Nephron progenitor cell (in vitro differentiated cells): Measurements from ENCODE around the gene TNPO2.
"Not testable (repeated sequence)": the region's sequence is repeated elsewhere in the genome, so short reads cannot be mapped to it uniquely, and the experiment has no call there.

Experiments used
- DNase-seq: peaks from one replicate; pipeline ENCODE4 v3.0.0; 2021
- H3K27ac Mint-ChIP-seq: 2 replicates; pipeline ENCODE4 v1.8.0; 2021; ENCODE audit warnings: mild to moderate bottlenecking, moderate library complexity, mixed read lengths
- H3K27me3 Mint-ChIP-seq: 2 replicates; pipeline ENCODE4 v1.8.0; 2021; ENCODE audit warnings: mild to moderate bottlenecking, low read depth, mixed read lengths; ENCODE audit not compliant: poor library complexity
- H3K36me3 Mint-ChIP-seq: 2 replicates; pipeline ENCODE4 v1.8.0; 2021; ENCODE audit warnings: low read depth, mixed read lengths
- H3K4me1 Mint-ChIP-seq: 2 replicates; pipeline ENCODE4 v1.8.0; 2021; ENCODE audit warnings: mixed read lengths
- H3K4me3 Mint-ChIP-seq: 2 replicates; pipeline ENCODE4 v1.8.0; 2021; ENCODE audit warnings: mild to moderate bottlenecking, moderate library complexity, mixed read lengths
- H3K9me3 Mint-ChIP-seq: 2 replicates; pipeline ENCODE4 v1.8.0; 2021; ENCODE audit warnings: mild to moderate bottlenecking, moderate library complexity, mixed read lengths
- TF ChIP-seq, protein P1 (sequence below): fragments of 200-600 bp; sonication (generic); IDR thresholded peaks from 2 replicates; pipeline ENCODE4 v1.5.0; 2021; ENCODE audit warnings: antibody characterized with exemption

Gene TNPO2

GRCh38 chr19:12715929-12716328 lies 7.8 kb downstream of the TNPO2 start:
- Mint-ChIP-seq H3K9me3 (peaks cover 10% of the 10 kb centered on the region), H3K27ac (no peak overlapping the region), H3K27me3 (no peaks in the 10 kb centered on the region), H3K4me3 (no peak overlapping the region), H3K4me1 (peaks cover 12% of the 10 kb centered on the region), H3K36me3 (peaks cover 72% of the 10 kb centered on the region)
- TF ChIP-seq, protein P1, sequence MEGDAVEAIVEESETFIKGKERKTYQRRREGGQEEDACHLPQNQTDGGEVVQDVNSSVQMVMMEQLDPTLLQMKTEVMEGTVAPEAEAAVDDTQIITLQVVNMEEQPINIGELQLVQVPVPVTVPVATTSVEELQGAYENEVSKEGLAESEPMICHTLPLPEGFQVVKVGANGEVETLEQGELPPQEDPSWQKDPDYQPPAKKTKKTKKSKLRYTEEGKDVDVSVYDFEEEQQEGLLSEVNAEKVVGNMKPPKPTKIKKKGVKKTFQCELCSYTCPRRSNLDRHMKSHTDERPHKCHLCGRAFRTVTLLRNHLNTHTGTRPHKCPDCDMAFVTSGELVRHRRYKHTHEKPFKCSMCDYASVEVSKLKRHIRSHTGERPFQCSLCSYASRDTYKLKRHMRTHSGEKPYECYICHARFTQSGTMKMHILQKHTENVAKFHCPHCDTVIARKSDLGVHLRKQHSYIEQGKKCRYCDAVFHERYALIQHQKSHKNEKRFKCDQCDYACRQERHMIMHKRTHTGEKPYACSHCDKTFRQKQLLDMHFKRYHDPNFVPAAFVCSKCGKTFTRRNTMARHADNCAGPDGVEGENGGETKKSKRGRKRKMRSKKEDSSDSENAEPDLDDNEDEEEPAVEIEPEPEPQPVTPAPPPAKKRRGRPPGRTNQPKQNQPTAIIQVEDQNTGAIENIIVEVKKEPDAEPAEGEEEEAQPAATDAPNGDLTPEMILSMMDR, result no peak
- DNase-seq, result no peak

GRCh38 chr19:12715102-12715501 lies 8.6 kb downstream of the TNPO2 start:
- H3K4me1 Mint-ChIP-seq, result peaks cover 5% of the 10 kb centered on the region
- peaks cover 75% of the 10 kb centered on the region for H3K36me3 Mint-ChIP-seq
- DNase-seq, result no peak
- H3K27ac Mint-ChIP-seq, result no peak overlapping the region
- H3K27me3 Mint-ChIP-seq, result no peaks in the 10 kb centered on the region
- peaks cover 10% of the 10 kb centered on the region for H3K9me3 Mint-ChIP-seq
- no peak overlapping the region for H3K4me3 Mint-ChIP-seq
- TF ChIP-seq, protein P1, result no peak

DNA sequence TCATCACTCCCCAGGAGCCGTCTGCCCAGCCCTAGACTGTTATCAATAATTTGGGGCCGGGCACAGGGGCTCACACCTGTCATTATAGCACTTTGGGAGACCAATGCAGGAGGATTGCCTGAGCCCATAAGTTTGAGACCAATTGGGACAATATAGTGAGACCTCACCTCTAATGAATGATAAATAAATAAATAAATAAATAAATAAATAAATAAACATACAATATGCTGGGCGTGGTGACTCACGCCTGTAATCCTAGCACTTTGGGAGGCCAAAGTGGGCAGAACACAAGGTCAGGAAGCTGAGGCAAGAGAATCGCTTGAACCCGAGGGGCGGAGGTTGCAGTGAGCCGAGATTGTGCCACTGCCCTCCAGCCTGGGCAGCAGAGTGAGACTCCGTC lies 10.4 kb downstream of the TNPO2 start:
- H3K4me1 Mint-ChIP-seq, H3K27me3 Mint-ChIP-seq, DNase-seq, H3K4me3 Mint-ChIP-seq, H3K27ac Mint-ChIP-seq: not testable (repeated sequence)
- peaks cover 79% of the 10 kb centered on the region for H3K36me3 Mint-ChIP-seq
- peaks cover 10% of the 10 kb centered on the region for H3K9me3 Mint-ChIP-seq

DNA sequence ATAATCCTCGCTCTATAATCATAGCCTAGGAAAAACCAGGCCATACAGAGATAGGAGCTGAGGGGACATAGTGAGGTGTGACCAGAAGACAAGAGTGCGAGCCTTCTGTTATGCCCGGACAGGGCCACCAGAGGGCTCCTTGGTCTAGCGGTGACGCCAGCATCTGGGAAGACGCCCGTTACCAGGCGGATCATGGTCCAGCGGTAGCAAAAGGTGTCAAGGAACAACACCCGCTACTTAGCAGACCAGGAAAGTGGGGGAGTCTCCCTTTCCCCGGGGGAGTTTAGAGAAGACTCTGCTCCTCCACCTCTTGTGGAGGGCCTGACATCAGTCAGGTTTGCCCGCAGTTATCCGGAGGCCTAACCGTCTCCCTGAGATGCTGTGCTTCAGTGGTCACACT lies 11.7 kb downstream of the TNPO2 start:
- TF ChIP-seq, protein P1, result peak; percentile 29
- H3K27me3 Mint-ChIP-seq, H3K4me3 Mint-ChIP-seq, H3K4me1 Mint-ChIP-seq, DNase-seq, H3K27ac Mint-ChIP-seq: not testable (repeated sequence)
- peaks cover 10% of the 10 kb centered on the region for H3K9me3 Mint-ChIP-seq
- peaks cover 82% of the 10 kb centered on the region for H3K36me3 Mint-ChIP-seq

DNA sequence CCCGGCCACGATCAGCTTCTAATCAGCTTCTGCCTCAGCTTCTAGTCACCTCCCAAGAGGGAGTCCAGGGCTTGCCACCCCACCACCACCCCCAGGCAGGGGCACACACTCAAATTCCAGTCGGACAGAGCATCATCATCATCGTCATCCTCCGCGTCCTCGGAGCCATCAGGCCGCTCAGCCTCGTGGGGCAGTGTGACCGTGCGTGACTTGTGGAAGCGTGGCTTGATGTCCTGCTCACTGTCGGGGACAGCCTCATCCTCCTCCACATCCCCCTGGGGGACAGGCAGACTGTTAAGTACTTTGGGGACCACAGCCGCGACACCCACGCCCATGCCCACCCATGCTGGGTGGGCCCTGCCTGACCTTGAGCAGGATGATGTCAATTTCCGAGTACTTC lies 12.5 kb downstream of the TNPO2 start:
- Mint-ChIP-seq H3K27ac (no peak overlapping the region), H3K4me3 (no peak overlapping the region), H3K27me3 (no peaks in the 10 kb centered on the region), H3K4me1 (no peaks in the 10 kb centered on the region), H3K9me3 (peaks cover 10% of the 10 kb centered on the region), H3K36me3 (peaks cover 83% of the 10 kb centered on the region)
- TF ChIP-seq, protein P1, result no peak
- DNase-seq, result no peak

DNA sequence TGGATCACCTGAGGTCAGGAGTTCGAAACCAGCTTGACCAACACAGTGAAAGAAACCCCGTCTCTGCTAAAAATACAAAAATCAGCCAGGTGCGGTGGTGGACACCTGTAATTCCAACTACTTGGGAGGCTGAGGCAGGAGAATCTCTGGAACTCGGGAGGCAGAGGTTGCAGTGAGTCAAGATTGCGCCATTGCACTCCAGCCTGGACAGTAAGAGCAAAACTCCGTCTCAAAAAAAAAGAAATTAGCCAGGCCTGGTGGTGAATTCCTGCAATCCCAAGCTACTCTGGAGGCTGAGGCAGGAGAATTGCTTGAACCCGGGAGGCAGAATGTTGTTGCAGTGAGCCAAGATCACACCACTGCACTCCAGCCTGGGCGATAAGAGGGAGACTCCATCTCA lies 15.1 kb downstream of the TNPO2 start:
- H3K27me3 Mint-ChIP-seq, result no peaks in the 10 kb centered on the region
- TF ChIP-seq, protein P1, result no peak
- H3K4me1 Mint-ChIP-seq, result peaks cover 2% of the 10 kb centered on the region
- peaks cover 73% of the 10 kb centered on the region for H3K36me3 Mint-ChIP-seq
- H3K9me3 Mint-ChIP-seq, result peaks cover 9% of the 10 kb centered on the region
- H3K27ac Mint-ChIP-seq, result no peak overlapping the region
- no peak for DNase-seq
- no peak overlapping the region for H3K4me3 Mint-ChIP-seq
